Measurements from ENCODE around the gene ETFB.

GRCh38 chr19:51394050-51394836 is 28.1 kb upstream of the ETFB start:
- no peak for TF ChIP-seq ARNT (IDR thresholded peaks at IDR 0.05)
- no peak for TF ChIP-seq FOXK2 (IDR thresholded peaks at IDR 0.05)
- TF ChIP-seq, protein P1, sequence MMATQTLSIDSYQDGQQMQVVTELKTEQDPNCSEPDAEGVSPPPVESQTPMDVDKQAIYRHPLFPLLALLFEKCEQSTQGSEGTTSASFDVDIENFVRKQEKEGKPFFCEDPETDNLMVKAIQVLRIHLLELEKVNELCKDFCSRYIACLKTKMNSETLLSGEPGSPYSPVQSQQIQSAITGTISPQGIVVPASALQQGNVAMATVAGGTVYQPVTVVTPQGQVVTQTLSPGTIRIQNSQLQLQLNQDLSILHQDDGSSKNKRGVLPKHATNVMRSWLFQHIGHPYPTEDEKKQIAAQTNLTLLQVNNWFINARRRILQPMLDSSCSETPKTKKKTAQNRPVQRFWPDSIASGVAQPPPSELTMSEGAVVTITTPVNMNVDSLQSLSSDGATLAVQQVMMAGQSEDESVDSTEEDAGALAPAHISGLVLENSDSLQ (IDR thresholded peaks at IDR 0.05) = peak; percentile 98
- TF ChIP-seq ELF4 (IDR thresholded peaks at IDR 0.05) = peak; percentile 37; the same call in 1 of the 2 replicates
- no peak for TF ChIP-seq SUZ12 (IDR thresholded peaks at IDR 0.05)
- no peak for TF ChIP-seq FOXA1 (IDR thresholded peaks at IDR 0.05)
- TF ChIP-seq BHLHE40 (IDR thresholded peaks at IDR 0.05; ENCODE audit: borderline replicate concordance) = no peak
- no peak for TF ChIP-seq FOXM1 (IDR thresholded peaks at IDR 0.05; ENCODE audit: borderline replicate concordance)
- TF ChIP-seq CTBP1 (IDR thresholded peaks at IDR 0.05; ENCODE audit: borderline replicate concordance) = no peak
- no peak for TF ChIP-seq HDGF (IDR thresholded peaks at IDR 0.05; ENCODE audit: borderline replicate concordance)

Data from HEK293T (cell line).